CD4-positive, alpha-beta T cell (primary cell): ENCODE data around the gene FAM53A. TPM values are rescaled to one million over a fixed set of nuclear protein-coding genes. Genes with fewer than 3 reads are reported as not detected.

ENCODE experiments used
- ATAC-seq: fragments of 200-7000 bp; cut with Tn5 transposase; one replicate; pipeline ENCODE4 v1.10.0; 2022; ENCODE audit warnings: mild to moderate bottlenecking; ENCODE audit not compliant: poor library complexity
- CTCF ChIA-PET: fragments of 350-600 bp; sonication (Branson Sonifier 250); formaldehyde crosslinking; loops from one replicate; lab custom pipeline; 2021; ENCODE audit warnings: antibody characterized with exemption, inconsistent platforms; lab: Charles Lee
- POLR2A ChIA-PET: fragments of 350-600 bp; sonication (Branson Sonifier 250); formaldehyde crosslinking; loops from one replicate; lab custom pipeline; 2021; ENCODE audit warnings: antibody characterized with exemption, inconsistent platforms; lab: Charles Lee
- DNase-seq, 14 experiments: peaks; one replicate each; pipeline ENCODE4 v3.0.0-alpha.2; 2013 to 2020; ENCODE audit warnings: mixed read lengths in 2 of 14
- H3K27ac ChIP-seq, 2 donors: one replicate each; pipeline versions ENCODE4 v1.5.1 to v1.7.0; 2013; ENCODE audit warnings: low read length in 2 of 2, low read depth in 1 of 2, mild to moderate bottlenecking in 1 of 2
- H3K27me3 ChIP-seq, 2 experiments: 1 replicate in 1 of 2; 2 replicates in 1 of 2; pipeline versions ENCODE4 v1.6.1 to v1.7.0; 2013; ENCODE audit warnings: low read length in 2 of 2, control low read depth in 1 of 2, mild to moderate bottlenecking in 1 of 2, moderate library complexity in 1 of 2; ENCODE audit not compliant: insufficient read depth in 2 of 2, control insufficient read depth in 1 of 2
- H3K36me3 ChIP-seq: one replicate; pipeline ENCODE4 v1.6.1; 2013; ENCODE audit warnings: low read length, control low read depth; ENCODE audit not compliant: insufficient read depth
- H3K4me1 ChIP-seq: one replicate; pipeline ENCODE4 v1.6.1; 2013; ENCODE audit warnings: low read length, control low read depth; ENCODE audit not compliant: insufficient read depth
- H3K4me3 ChIP-seq: one replicate; pipeline ENCODE4 v1.5.1; 2013; ENCODE audit warnings: mild to moderate bottlenecking, low read length, moderate library complexity
- H3K9me3 ChIP-seq, 2 experiments: 1 replicate in 1 of 2; 2 replicates in 1 of 2; pipeline versions ENCODE4 v1.6.1 to v1.7.0; 2013; ENCODE audit warnings: low read length in 2 of 2, mild to moderate bottlenecking in 2 of 2, control low read depth in 1 of 2, moderate library complexity in 1 of 2; ENCODE audit not compliant: control insufficient read depth in 1 of 2, insufficient read depth in 1 of 2
- H3K27ac Mint-ChIP-seq: one replicate; pipeline ENCODE4 v1.8.0; 2020; ENCODE audit warnings: mixed read lengths
- H3K27me3 Mint-ChIP-seq: one replicate; pipeline ENCODE4 v1.8.0; 2021; ENCODE audit warnings: mixed read lengths
- H3K36me3 Mint-ChIP-seq: one replicate; pipeline ENCODE4 v1.8.0; 2021; ENCODE audit warnings: low read depth, mixed read lengths
- H3K4me1 Mint-ChIP-seq: one replicate; pipeline ENCODE4 v1.8.0; 2021; ENCODE audit warnings: low read depth, mixed read lengths
- H3K4me3 Mint-ChIP-seq: one replicate; pipeline ENCODE4 v1.8.0; 2020; ENCODE audit warnings: mild to moderate bottlenecking, mixed read lengths
- H3K9me3 Mint-ChIP-seq: one replicate; pipeline ENCODE4 v1.8.0; 2020; ENCODE audit warnings: mixed read lengths
- intact Hi-C, 2 experiments: fragments of 100-400 bp; cut with DNase I in 1 of 2; cut with micrococcal nuclease in 1 of 2; formaldehyde crosslinking; loops; one replicate each; pipeline versions ENCODE4 v1.15.1 to v1.9.0; 2023 to 2025; cut with DNase I, micrococcal nuclease
- total RNA-seq, 174 experiments: library from RNA in 2 of 174; stranded (reverse) in 2 of 174; gene quantifications; one replicate each; pipeline ENCODE4 v1.2.3 and lab custom pipeline; 2021 to 2026
- TF ChIP-seq, protein P1 (sequence below): fragments of 200-600 bp; IDR thresholded peaks from one replicate; pipeline ENCODE4 v1.8.0; 2022; ENCODE audit warnings: antibody characterized with exemption, mild to moderate bottlenecking

The FAM53A gene
- total RNA-seq, 2 experiments from 2014 or later = 0.93 to 2.4 TPM

DNA sequence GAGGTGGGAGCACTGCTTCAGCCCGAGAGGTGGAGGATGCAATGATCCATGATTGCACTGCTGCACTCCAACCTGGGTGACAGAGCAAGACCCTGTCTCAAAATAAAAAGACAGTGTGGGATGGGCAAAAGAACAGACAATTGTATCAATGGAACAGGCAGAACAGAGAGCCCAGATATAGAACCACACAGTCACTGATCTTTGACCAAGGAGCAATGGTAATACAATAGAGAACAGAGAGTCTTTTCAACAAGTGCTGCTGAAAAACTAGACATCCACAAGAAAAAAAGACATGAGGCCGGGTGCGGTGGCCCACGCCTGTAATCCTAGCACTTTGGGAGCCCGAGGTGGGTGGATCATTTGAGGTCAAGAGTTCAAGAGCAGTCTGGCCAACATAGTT lies 5.9 kb downstream of the FAM53A start:
- Histone ChIP-seq H3K9me3 (no peaks in the 10 kb centered on the region), H3K36me3 (no peaks in the 10 kb centered on the region), H3K4me1 (peaks cover 5% of the 10 kb centered on the region), H3K27ac (no peak overlapping the region), H3K4me3 (no peak overlapping the region), H3K27me3 (no peaks in the 10 kb centered on the region)
- ChIA-PET POLR2A (no interaction called here), CTCF (no interaction called here)
- H3K4me1 Mint-ChIP-seq = peaks cover 9% of the 10 kb centered on the region
- DNase-seq (no peak), ATAC-seq (no peak)
- no peak overlapping the region for H3K4me3 Mint-ChIP-seq
- H3K9me3 Mint-ChIP-seq = no peaks in the 10 kb centered on the region
- no peaks in the 10 kb centered on the region for H3K27me3 Mint-ChIP-seq
- intact Hi-C loops = no loop called here
- H3K27ac Mint-ChIP-seq = no peak overlapping the region
- TF ChIP-seq, protein P1, sequence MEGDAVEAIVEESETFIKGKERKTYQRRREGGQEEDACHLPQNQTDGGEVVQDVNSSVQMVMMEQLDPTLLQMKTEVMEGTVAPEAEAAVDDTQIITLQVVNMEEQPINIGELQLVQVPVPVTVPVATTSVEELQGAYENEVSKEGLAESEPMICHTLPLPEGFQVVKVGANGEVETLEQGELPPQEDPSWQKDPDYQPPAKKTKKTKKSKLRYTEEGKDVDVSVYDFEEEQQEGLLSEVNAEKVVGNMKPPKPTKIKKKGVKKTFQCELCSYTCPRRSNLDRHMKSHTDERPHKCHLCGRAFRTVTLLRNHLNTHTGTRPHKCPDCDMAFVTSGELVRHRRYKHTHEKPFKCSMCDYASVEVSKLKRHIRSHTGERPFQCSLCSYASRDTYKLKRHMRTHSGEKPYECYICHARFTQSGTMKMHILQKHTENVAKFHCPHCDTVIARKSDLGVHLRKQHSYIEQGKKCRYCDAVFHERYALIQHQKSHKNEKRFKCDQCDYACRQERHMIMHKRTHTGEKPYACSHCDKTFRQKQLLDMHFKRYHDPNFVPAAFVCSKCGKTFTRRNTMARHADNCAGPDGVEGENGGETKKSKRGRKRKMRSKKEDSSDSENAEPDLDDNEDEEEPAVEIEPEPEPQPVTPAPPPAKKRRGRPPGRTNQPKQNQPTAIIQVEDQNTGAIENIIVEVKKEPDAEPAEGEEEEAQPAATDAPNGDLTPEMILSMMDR = no peak
- H3K36me3 Mint-ChIP-seq = no peaks in the 10 kb centered on the region

DNA sequence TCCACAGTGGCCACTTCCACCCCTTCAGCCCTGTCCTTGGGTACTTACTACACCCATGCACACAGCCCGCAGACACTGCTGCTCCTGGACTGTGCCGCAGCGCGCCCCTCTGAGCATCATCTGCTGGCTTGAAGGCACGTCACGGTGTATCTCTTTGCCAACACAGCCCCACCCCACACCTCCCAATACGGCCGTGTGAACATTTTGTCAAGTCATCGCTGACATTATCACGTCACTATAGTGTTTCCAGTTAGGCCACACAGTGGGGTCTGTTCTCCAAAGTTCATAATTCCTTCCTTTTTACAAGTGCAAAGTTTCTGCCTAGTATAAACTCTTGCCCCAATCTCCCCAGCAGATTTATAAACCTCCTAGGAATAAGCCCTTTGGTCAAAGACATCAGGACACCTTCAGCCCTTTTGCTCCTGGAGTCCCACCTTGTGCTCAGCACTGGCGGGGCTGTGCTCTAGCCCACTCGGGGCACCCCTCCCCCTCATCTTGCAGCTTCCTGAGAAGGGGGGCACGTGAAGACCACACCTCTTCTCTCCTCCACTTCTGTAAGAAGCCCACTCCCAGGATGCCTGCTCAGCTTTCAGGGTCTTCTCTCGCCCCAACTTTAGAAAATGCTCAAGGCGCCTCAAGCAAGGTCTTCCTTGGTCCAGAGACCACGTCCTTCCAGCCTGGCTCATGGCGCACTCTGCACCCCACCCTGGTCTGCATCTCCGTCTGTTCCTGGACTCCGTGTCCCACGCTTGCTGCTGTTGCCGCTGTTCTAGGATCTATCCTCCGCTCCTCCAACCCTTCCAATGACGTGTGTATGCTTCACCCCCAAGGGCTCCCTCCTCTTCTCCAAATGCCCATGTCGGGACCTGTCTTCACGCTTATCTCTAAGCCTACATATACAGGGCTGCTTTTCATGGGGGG lies 7.2 kb downstream of the FAM53A start:
- intact Hi-C loops = no loop called here
- POLR2A ChIA-PET = no interaction called here

DNA sequence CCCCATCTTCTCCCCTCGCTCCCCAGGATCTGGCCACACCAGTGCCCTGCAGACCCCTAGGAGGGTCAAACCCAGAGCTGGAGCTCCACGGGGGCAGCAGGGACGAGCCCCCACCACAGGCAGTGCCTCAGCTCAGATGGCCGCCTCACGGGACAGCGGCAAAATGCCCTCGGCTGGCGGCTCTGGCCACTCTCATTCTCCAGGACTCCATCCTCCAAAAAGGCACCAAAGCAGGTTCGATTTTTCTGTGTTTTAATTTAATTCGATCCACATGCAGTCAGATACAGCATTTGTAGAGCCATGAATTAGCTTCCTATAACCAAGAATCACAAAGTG lies 8.3 kb downstream of the FAM53A start:
- Mint-ChIP-seq H3K4me3 (no peak overlapping the region), H3K4me1 (no peaks in the 10 kb centered on the region), H3K36me3 (no peaks in the 10 kb centered on the region), H3K27ac (no peak overlapping the region), H3K9me3 (no peaks in the 10 kb centered on the region), H3K27me3 (no peaks in the 10 kb centered on the region)
- H3K36me3 ChIP-seq = no peaks in the 10 kb centered on the region
- H3K9me3 ChIP-seq = peaks cover 0 to 6% of the 10 kb centered on the region in 2 experiments
- intact Hi-C loops = no loop called here
- TF ChIP-seq, protein P1 = no peak
- POLR2A ChIA-PET = no interaction called here
- no peak overlapping the region for H3K27ac ChIP-seq
- DNase-seq = no peak
- no peak for ATAC-seq
- H3K27me3 ChIP-seq = no peaks in the 10 kb centered on the region
- CTCF ChIA-PET = no interaction called here
- H3K4me3 ChIP-seq = no peak overlapping the region
- H3K4me1 ChIP-seq = no peaks in the 10 kb centered on the region

More for the DNA sequence above, 7.2 kb downstream of the FAM53A start:
- TF ChIP-seq, protein P1 = no peak
- H3K27ac Mint-ChIP-seq = no peak overlapping the region
- H3K27me3 Mint-ChIP-seq = no peaks in the 10 kb centered on the region
- H3K4me1 Mint-ChIP-seq = no peaks in the 10 kb centered on the region
- Histone ChIP-seq H3K36me3 (no peaks in the 10 kb centered on the region), H3K4me1 (no peaks in the 10 kb centered on the region), H3K27me3 (no peaks in the 10 kb centered on the region), H3K27ac (no peak overlapping the region), H3K4me3 (no peak overlapping the region), H3K9me3 (no peaks in the 10 kb centered on the region)
- H3K4me3 Mint-ChIP-seq = no peak overlapping the region
- DNase-seq (no peak), ATAC-seq (no peak)
- CTCF ChIA-PET = no interaction called here
- H3K9me3 Mint-ChIP-seq = no peaks in the 10 kb centered on the region
- no peaks in the 10 kb centered on the region for H3K36me3 Mint-ChIP-seq
